Muscle of leg (tissue), 11 donors: Measurements from ENCODE around the gene KNDC1. TPM values are rescaled to one million over a fixed set of nuclear protein-coding genes. Genes with fewer than 3 reads are reported as not detected.

ENCODE experiments used
- DNase-seq: peaks from one replicate; pipeline ENCODE4 v3.0.0; 2013
- H3K27ac ChIP-seq: one replicate; pipeline ENCODE4 v1.5.1; 2013; ENCODE audit warnings: mild to moderate bottlenecking, low read length, control low read depth
- H3K27me3 ChIP-seq: one replicate; pipeline ENCODE4 v1.6.1; 2013; ENCODE audit warnings: low read length; ENCODE audit not compliant: control insufficient read depth, insufficient read depth
- H3K36me3 ChIP-seq: one replicate; pipeline ENCODE4 v1.6.1; 2013; ENCODE audit warnings: low read length; ENCODE audit not compliant: control insufficient read depth, insufficient read depth
- H3K4me1 ChIP-seq: one replicate; pipeline ENCODE4 v1.6.1; 2013; ENCODE audit warnings: low read length; ENCODE audit not compliant: control insufficient read depth, insufficient read depth
- H3K4me3 ChIP-seq: one replicate; pipeline ENCODE4 v1.5.1; 2013; ENCODE audit warnings: low read length, control low read depth
- H3K9me3 ChIP-seq: replicated peaks from 2 replicates; pipeline ENCODE4 v1.6.1; 2013; ENCODE audit warnings: low read depth, low read length; ENCODE audit not compliant: control insufficient read depth
- WGBS: methylation state at CpG from one replicate; pipeline ENCODE4 v1.1.5; 2013; ENCODE audit warnings: missing lambda C conversion rate; ENCODE audit not compliant: insufficient coverage; 5-methylcytosine and 5-hydroxymethylcytosine counted together
- polyA plus RNA-seq, 8 donors: library from polyadenylated mRNA; unstranded; fragments of 120-200 nt; gene quantifications; one replicate each; pipeline versions ENCODE4 v1.2.1 to v1.2.3, GENCODE V29; 2013; ENCODE audit warnings: inconsistent platforms in 1 of 8, low replicate concordance in 1 of 8; ENCODE audit not compliant: insufficient read length in 8 of 8, insufficient read depth in 1 of 8
- total RNA-seq: library from RNA; stranded (reverse); fragments of 120-200 nt; gene quantifications from one replicate; pipeline ENCODE4 v1.2.4, GENCODE V29; 2013

KNDC1 gene
- total and polyA plus RNA-seq, 9 donors: 1.5 to 9.8 (median 4.4) TPM

DNA sequence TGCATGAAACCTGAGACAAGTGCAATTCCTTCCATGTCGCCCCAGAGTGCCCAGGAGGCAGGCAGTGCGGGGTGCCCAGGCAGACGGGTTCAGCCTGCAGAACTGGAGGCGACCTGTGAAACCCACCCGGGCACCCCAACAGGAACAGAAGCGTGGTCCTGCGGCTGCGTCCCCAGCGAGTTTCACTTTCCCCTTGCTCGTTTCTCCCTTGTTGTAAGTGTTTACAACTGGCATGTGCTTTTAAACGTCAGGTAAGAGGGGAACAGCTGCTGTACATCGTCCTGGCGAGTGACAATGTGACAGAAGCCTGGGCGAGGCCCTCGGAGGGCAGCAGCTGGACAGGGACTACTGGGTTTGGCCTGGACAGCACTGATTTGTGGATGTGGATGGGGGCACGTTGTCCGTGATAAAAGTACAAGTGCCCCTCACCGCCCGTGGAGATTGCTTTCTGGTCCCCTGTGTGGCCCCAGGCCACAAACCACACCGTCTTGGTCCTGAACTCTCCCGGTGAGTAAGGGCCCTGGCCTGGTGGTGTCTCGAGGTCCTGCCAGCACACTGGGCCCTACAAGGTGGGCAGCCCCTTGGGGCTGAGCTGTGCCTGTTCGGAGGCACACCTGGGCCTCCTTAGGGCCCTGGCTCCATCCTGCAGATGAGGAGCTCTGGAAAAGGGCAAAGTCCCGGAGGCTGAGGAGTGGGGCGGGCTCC is 81.6 kb downstream of the KNDC1 start:
- no peaks in the 10 kb centered on the region for H3K36me3 ChIP-seq
- H3K4me1 ChIP-seq: peaks cover 13% of the 10 kb centered on the region
- 61% methylated on average over 25 of the region's 25 CpGs for WGBS
- H3K27me3 ChIP-seq: peaks cover 92% of the 10 kb centered on the region
- H3K9me3 ChIP-seq: no peaks in the 10 kb centered on the region
- DNase-seq: no peak
- no peak overlapping the region for H3K4me3 ChIP-seq
- H3K27ac ChIP-seq: no peak overlapping the region

DNA sequence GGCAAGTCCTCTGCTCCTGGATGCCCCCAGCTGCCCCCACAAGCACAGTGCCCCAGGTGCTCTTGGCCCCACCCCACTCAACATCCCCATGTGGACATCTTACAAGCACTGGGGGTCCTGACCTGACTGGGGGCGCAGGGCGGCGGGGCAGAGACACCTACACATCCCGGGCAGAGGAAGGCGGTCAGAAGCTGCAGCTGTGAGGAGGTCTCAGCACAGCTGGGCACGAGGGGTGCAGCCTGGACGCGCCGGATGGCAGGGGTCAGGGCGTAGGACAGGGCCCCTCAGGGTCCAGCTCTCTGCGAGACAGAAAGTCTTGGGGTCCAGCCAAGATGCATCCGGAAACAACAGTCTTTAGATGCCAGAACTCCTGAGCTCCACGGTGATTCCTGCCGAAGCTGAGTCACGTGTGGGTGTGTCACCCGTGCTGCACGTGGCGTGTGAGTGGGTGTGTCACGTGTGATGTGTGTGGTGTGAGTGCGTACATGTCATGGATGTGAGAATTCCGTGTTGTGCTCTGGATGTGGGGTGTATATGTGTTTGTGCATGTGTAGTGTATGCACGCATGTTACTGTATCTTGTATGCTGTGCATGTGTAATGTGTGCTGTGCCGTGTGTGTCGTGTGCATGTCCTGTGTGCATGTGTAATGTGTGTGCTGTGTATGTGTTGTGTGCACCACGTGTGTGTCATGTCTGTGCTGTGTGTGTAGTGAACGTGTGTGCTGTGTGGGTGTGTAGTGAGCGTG is 82.8 kb downstream of the KNDC1 start:
- Histone ChIP-seq H3K4me1 (peaks cover 7% of the 10 kb centered on the region), H3K27me3 (peaks cover 85% of the 10 kb centered on the region), H3K4me3 (no peak overlapping the region), H3K36me3 (no peaks in the 10 kb centered on the region), H3K9me3 (no peaks in the 10 kb centered on the region), H3K27ac (no peak overlapping the region)
- no peak for DNase-seq
- 69% methylated on average over 27 of the region's 27 CpGs for WGBS

DNA sequence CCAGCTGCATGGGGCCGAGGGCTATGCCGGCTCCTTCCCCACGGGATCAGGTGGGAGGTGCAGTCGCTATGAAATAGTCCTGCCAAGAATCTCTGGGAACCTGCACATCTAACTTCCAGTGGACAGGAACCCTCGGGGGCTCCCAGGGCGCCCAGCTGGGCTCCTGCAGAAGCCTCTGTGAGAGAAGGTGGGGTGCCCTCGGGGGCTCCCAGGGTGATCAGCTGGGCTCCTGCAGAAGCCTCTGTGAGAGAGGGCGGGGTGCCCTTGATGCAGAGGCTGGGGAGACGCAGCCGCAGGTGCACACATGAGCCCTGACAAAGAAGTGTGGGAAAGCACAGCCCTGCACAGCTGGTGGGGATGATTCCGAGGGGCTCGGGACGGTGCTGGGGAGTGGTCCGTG is 83.6 kb downstream of the KNDC1 start:
- no peaks in the 10 kb centered on the region for H3K36me3 ChIP-seq
- WGBS: 42% methylated on average over 14 of the region's 14 CpGs

DNA sequence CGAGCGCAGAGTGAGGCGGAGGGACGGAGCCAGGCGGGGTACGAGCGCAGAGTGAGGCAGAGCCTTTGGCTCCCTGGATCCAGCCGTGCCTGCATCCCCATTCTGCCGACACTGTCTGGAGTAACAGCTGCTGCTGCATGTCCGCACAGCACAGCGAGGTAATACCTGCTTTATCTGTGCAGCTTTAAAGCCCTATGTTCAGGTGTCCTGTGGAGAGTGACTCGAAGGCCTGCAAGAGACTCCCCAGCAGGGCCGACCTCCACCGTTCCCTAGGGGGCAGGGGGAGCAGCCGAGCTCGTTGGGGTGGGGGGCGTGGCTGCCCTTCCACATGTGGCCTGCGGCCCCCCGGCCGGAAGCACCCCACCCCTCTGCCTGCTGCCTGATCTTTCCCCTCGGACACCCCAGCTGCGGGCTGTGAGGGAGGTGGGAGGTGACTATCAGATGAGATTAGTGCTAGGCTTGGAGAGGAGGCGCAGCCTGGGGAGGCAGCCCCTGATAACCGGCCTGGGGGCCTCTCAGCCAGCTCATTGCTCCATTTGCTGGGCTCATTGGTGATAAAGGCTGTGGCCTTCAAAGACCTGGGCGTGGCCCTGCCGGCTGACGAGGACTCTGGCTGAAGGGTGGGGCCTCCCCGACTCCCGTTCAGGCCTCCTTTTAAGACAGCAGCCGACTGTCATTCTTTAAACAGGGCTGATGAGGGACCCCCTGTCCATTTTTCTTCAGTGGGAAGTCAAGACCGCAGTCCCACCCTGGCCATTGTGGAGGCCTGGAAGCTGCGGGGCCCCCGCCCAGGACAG is 85.6 kb downstream of the KNDC1 start:
- Histone ChIP-seq H3K36me3 (no peaks in the 10 kb centered on the region), H3K9me3 (no peaks in the 10 kb centered on the region), H3K4me3 (no peak overlapping the region), H3K27ac (no peak overlapping the region), H3K27me3 (peaks cover 70% of the 10 kb centered on the region), H3K4me1 (peaks cover 3% of the 10 kb centered on the region)
- WGBS: 49% methylated on average over 23 of the region's 33 CpGs
- DNase-seq: no peak

More for the DNA sequence above, 83.6 kb downstream of the KNDC1 start:
- Histone ChIP-seq H3K4me3 (no peak overlapping the region), H3K27me3 (peaks cover 79% of the 10 kb centered on the region), H3K4me1 (peaks cover 3% of the 10 kb centered on the region), H3K9me3 (no peaks in the 10 kb centered on the region), H3K27ac (no peak overlapping the region)
- DNase-seq: no peak

DNA sequence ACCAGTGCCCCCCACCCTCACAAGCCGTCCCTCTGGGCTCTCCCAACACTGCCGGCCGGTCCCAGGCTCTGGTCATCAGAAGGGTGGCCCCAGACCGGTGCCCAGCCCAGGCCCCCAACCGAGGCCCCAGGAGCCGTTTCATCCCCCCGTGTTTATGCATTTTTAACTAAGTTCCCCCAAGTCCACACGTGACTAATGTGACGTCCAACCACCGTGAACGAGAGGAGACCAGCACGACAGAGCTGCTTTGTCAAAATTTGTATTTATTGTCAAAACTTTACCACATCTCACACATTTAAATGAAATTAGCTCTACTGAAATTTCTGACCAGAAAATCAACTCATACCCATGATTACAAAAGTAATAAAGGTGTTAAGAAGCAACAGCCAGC is 86.2 kb downstream of the KNDC1 start:
- no peak for DNase-seq
- Histone ChIP-seq H3K4me1 (peaks cover 3% of the 10 kb centered on the region), H3K27ac (no peak overlapping the region), H3K36me3 (no peaks in the 10 kb centered on the region), H3K4me3 (no peak overlapping the region), H3K27me3 (peaks cover 68% of the 10 kb centered on the region), H3K9me3 (no peaks in the 10 kb centered on the region)
- 35% methylated on average over 11 of the region's 12 CpGs for WGBS

DNA sequence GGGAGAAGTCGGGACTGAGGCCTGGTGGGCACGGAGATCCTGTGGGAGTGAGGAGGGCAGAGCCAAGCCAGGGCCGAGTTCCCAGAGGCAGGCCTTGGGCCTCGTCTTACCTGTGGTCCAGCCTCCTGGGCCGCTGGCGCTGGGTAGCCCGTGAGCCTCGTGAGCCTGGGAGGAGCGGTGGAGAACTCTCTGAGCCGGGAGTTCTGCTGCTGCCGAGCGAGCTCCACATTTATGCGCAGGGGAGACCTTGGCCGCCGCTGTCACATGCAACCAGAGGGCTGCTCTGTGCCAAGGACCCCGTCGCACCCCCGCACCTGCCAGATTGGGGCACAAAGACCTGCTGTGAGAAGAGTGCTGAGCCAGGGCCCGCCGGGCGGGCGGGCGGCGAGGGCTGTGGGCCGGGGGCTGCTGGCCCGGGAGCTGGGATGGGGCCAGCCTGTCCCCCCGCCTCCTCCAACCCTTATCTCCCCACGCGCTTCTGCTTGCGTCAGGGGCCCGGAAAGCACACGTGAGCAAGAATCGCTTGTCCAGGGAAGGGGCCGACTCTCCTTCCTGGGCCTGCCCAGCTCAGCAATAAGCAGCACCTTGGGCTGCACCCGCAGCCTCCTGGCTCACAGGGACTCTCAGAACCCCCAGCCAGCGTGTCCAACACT is 87.8 kb downstream of the KNDC1 start:
- Histone ChIP-seq H3K27ac (no peak overlapping the region), H3K4me3 (no peak overlapping the region), H3K36me3 (no peaks in the 10 kb centered on the region), H3K4me1 (peaks cover 8% of the 10 kb centered on the region), H3K9me3 (no peaks in the 10 kb centered on the region), H3K27me3 (peaks cover 56% of the 10 kb centered on the region)
- no peak for DNase-seq
- WGBS: 71% methylated on average over 32 of the region's 36 CpGs

DNA sequence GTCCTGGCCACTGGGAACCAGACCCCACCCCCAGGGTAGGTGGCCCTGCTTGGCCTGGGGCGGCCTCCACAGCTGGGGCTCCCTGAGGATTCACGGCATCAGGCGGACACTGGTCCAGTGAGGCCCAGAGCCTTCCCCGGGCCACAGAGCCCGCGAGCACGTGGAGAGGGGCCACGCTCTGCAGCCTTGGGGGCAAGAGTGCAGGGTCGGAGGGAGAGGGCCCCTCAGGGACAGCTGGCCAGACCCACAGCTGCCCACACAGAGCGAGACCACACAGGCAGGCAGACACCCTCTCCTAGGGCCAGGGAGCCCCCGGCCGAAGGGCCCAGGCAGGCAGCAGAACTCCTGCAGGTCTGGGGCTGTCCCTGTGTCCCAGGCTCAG is 88.3 kb downstream of the KNDC1 start:
- Histone ChIP-seq H3K4me3 (no peak overlapping the region), H3K4me1 (peaks cover 8% of the 10 kb centered on the region), H3K27me3 (peaks cover 51% of the 10 kb centered on the region), H3K9me3 (no peaks in the 10 kb centered on the region), H3K27ac (no peak overlapping the region), H3K36me3 (no peaks in the 10 kb centered on the region)
- no peak for DNase-seq
- 63% methylated on average over 10 of the region's 12 CpGs for WGBS

DNA sequence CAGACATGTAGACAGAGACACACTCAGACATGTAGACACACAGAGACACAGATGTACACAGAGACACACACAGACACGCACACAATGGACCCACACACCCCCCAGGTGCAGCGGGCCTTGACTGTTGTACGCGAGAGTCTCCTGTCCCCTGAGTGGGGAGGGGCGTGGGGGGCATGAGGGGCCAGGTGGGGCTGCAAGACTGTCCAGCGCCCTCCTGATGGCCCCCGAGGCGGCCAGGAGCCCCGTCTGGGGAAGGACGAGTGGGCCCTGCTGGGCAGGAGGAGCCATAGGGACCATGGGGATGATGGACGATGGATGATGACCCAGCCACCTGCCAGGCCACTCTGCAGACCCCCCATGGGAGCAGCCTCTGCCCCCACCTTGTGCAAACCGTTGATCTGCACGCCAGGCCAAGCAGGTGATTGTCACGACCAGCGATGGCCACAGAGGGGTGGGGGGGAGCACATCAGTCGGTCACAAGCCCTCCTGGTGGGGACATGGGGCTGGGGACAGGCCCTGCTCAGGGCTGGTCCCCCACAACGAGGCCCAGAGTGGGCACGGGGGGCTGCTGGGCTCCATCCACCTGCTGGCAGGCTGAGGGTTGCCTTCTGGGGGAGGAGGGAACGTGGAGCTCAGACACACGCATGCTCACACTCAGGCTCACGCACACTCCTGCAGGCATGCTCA is 89.2 kb downstream of the KNDC1 start:
- peaks cover 10% of the 10 kb centered on the region for H3K4me1 ChIP-seq
- H3K36me3 ChIP-seq: no peaks in the 10 kb centered on the region
- 28% methylated on average over 6 of the region's 21 CpGs for WGBS
- H3K27me3 ChIP-seq: peaks cover 45% of the 10 kb centered on the region
- DNase-seq: no peak
- H3K27ac ChIP-seq: no peak overlapping the region
- no peak overlapping the region for H3K4me3 ChIP-seq
- no peaks in the 10 kb centered on the region for H3K9me3 ChIP-seq

DNA sequence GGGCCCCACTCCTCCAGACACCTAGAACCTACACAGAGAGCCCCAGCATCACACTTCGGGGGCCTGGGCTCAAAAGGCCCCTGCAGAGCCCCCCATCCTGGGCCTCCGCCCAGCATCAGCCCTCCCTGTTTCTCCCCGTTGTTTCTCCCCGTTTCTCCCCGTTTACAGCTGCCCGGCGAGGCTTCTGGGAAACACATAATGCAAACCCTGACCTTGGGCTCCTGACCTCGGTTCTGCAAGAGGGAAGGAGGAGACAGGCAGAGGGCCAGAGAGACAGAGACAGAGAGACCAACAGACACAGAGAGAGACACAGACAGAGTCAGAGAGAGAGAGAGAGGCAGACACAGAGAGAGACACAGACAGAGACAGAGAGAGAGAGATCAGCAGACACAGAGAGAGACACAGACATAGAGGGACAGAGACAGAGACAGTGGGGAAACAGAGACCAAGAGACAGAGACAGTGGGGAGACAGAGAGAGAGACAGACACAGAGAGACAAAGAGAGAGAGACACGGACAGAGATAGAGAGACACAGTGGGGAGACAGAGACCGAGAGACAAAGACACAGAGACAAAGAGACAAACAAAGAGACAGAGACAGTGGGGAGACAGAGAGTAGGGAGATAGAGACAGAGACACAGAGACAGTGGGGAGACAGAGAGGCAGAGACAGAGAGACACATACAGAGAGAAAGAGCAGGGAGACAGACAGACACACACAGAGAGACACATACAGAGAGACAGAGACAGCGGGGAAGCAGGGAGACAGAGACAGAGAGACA is 90.1 kb downstream of the KNDC1 start:
- Histone ChIP-seq H3K4me1 (peaks cover 13% of the 10 kb centered on the region), H3K36me3 (no peaks in the 10 kb centered on the region), H3K9me3 (no peaks in the 10 kb centered on the region), H3K4me3 (no peak overlapping the region), H3K27ac (no peak overlapping the region), H3K27me3 (peaks cover 37% of the 10 kb centered on the region)
- no peak for DNase-seq
- 56% methylated on average over 4 of the region's 11 CpGs for WGBS
